HepG2 (cell line): ENCODE measurements around the gene LRRC45. TPM values are rescaled to one million over a fixed set of nuclear protein-coding genes. Genes with fewer than 3 reads are reported as not detected.
A peak's percentile ranks its signal among the peaks of the same experiment; 100 is the strongest.

ENCODE experiments used
- HMG20A ChIP-seq: IDR thresholded peaks from 2 replicates; pipeline ENCODE4 v1.6.1; 2016; ENCODE audit warnings: borderline replicate concordance
- HNRNPK ChIP-seq: fragments of 200-400 bp; formaldehyde crosslinking; IDR thresholded peaks from 2 replicates; pipeline ENCODE4 v1.6.1; 2018; ENCODE audit warnings: low read length, low read depth, moderate library complexity, mild to moderate bottlenecking; ENCODE audit not compliant: poor library complexity, severe bottlenecking
- PAF1 ChIP-seq: IDR thresholded peaks from 2 replicates; pipeline ENCODE4 v1.6.1; 2016; ENCODE audit warnings: missing genetic modification reagents, missing compliant biosample characterization
- SMC3 ChIP-seq: IDR thresholded peaks from 2 replicates; pipeline ENCODE4 v1.6.1; 2011; ENCODE audit warnings: low read length, improper control_type of control experiment
- ZNF224 ChIP-seq: sonication (generic); formaldehyde crosslinking; IDR thresholded peaks from 2 replicates; pipeline ENCODE4 v1.5.0; 2020; ENCODE audit warnings: mild to moderate bottlenecking, missing genetic modification reagents
- ZNF512B ChIP-seq: sonication (generic); formaldehyde crosslinking; IDR thresholded peaks from 2 replicates; pipeline ENCODE4 v1.5.1; 2020; ENCODE audit warnings: missing genetic modification reagents, mild to moderate bottlenecking, borderline replicate concordance
- ZNF629 ChIP-seq: sonication (generic); formaldehyde crosslinking; conservative IDR thresholded peaks from 2 replicates; pipeline ENCODE4 v1.5.0; 2020; ENCODE audit warnings: missing genetic modification reagents
- ZNF7 ChIP-seq: IDR thresholded peaks from 2 replicates; pipeline ENCODE4 v1.6.1; 2016; ENCODE audit warnings: missing biosample characterization, missing genetic modification reagents
- ZNF709 ChIP-seq: sonication (generic); formaldehyde crosslinking; IDR thresholded peaks from 2 replicates; pipeline ENCODE4 v1.5.0; 2020; ENCODE audit warnings: mild to moderate bottlenecking, missing genetic modification reagents
- polyA plus RNA-seq, 8 experiments: library from polyadenylated mRNA; depleted of rRNA in 3 of 8; stranded (reverse) in 7 of 8; unstranded in 1 of 8; fragments of >200 nt; fragmentation: Illumina TruSeq in 4 of 8; extraction: Trizol in 4 of 8; gene quantifications; 2 replicates each; pipeline versions ENCODE4 v1.2.1 to v1.2.3, GENCODE V29; 2011 to 2016; ENCODE audit warnings: low read depth in 4 of 8, missing spikeins in 1 of 8, mixed read lengths in 1 of 8; ENCODE audit not compliant: insufficient read depth in 1 of 8
- total RNA-seq, 5 experiments: library from RNA; depleted of rRNA; stranded (reverse); fragments of >200 nt; fragmentation: Illumina TruSeq; extraction: Trizol; gene quantifications; 2 replicates each; pipeline ENCODE4 v1.2.3, GENCODE V29; 2016; ENCODE audit warnings: low read depth in 1 of 5
- TF ChIP-seq, protein P1 (sequence below): sonication (generic); formaldehyde crosslinking; IDR thresholded peaks from 2 replicates; pipeline ENCODE4 v1.4.0; 2020; ENCODE audit warnings: missing genetic modification reagents
- TF ChIP-seq, protein P2 (sequence below): sonication (generic); formaldehyde crosslinking; IDR thresholded peaks from 2 replicates; pipeline ENCODE4 v1.4.0; 2020; ENCODE audit warnings: missing genetic modification reagents, borderline replicate concordance
- TF ChIP-seq, protein P3 (sequence below): sonication (generic); formaldehyde crosslinking; IDR thresholded peaks from 2 replicates; pipeline ENCODE4 v1.4.0; 2020; ENCODE audit warnings: missing genetic modification reagents
- TF ChIP-seq, protein P4 (sequence below): fragments of 450-650 bp; IDR thresholded peaks from 2 replicates; pipeline ENCODE4 v1.6.1; 2017; ENCODE audit warnings: mild to moderate bottlenecking

Gene LRRC45
- total and polyA plus RNA-seq, 2 of the 13 experiments (the other 11 are each of a cell fraction or from before 2014, with no cell fraction given) = 11.6 to 48.1 TPM

GRCh38 chr17:81994593-81995462, 28.3 kb upstream of the LRRC45 start (continued):
- TF ChIP-seq, protein P1, sequence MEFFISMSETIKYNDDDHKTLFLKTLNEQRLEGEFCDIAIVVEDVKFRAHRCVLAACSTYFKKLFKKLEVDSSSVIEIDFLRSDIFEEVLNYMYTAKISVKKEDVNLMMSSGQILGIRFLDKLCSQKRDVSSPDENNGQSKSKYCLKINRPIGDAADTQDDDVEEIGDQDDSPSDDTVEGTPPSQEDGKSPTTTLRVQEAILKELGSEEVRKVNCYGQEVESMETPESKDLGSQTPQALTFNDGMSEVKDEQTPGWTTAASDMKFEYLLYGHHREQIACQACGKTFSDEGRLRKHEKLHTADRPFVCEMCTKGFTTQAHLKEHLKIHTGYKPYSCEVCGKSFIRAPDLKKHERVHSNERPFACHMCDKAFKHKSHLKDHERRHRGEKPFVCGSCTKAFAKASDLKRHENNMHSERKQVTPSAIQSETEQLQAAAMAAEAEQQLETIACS (CRISPR knock-in tag) = no peak; the same call in 1 of the 2 replicates
- TF ChIP-seq HNRNPK (no peak), ZNF7 (CRISPR knock-in tag) (no peak), ZNF709 (CRISPR knock-in tag) (no peak), PAF1 (0 out of 2 replicates have a peak, but pooled peaks have one; percentile 38), ZNF629 (CRISPR knock-in tag) (peak; percentile 19; the same call in 1 of the 2 replicates), ZNF224 (CRISPR knock-in tag) (no peak), SMC3 (peak; percentile 22; the same call in 1 of the 2 replicates), ZNF512B (CRISPR knock-in tag) (no peak), HMG20A (CRISPR knock-in tag) (peak; percentile 72; the same call in 1 of the 2 replicates)
- TF ChIP-seq, protein P2, sequence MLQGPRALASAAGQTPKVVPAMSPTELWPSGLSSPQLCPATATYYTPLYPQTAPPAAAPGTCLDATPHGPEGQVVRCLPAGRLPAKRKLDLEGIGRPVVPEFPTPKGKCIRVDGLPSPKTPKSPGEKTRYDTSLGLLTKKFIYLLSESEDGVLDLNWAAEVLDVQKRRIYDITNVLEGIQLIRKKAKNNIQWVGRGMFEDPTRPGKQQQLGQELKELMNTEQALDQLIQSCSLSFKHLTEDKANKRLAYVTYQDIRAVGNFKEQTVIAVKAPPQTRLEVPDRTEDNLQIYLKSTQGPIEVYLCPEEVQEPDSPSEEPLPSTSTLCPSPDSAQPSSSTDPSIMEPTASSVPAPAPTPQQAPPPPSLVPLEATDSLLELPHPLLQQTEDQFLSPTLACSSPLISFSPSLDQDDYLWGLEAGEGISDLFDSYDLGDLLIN (CRISPR knock-in tag) = peak; percentile 46; the same call in 1 of the 2 replicates
- TF ChIP-seq, protein P3, sequence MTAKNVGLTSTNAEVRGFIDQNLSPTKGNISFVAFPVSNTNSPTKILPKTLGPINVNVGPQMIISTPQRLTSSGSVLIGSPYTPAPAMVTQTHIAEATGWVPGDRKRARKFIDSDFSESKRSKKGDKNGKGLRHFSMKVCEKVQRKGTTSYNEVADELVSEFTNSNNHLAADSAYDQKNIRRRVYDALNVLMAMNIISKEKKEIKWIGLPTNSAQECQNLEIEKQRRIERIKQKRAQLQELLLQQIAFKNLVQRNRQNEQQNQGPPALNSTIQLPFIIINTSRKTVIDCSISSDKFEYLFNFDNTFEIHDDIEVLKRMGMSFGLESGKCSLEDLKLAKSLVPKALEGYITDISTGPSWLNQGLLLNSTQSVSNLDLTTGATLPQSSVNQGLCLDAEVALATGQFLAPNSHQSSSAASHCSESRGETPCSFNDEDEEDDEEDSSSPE (CRISPR knock-in tag) = peak; percentile 53
- TF ChIP-seq, protein P4, sequence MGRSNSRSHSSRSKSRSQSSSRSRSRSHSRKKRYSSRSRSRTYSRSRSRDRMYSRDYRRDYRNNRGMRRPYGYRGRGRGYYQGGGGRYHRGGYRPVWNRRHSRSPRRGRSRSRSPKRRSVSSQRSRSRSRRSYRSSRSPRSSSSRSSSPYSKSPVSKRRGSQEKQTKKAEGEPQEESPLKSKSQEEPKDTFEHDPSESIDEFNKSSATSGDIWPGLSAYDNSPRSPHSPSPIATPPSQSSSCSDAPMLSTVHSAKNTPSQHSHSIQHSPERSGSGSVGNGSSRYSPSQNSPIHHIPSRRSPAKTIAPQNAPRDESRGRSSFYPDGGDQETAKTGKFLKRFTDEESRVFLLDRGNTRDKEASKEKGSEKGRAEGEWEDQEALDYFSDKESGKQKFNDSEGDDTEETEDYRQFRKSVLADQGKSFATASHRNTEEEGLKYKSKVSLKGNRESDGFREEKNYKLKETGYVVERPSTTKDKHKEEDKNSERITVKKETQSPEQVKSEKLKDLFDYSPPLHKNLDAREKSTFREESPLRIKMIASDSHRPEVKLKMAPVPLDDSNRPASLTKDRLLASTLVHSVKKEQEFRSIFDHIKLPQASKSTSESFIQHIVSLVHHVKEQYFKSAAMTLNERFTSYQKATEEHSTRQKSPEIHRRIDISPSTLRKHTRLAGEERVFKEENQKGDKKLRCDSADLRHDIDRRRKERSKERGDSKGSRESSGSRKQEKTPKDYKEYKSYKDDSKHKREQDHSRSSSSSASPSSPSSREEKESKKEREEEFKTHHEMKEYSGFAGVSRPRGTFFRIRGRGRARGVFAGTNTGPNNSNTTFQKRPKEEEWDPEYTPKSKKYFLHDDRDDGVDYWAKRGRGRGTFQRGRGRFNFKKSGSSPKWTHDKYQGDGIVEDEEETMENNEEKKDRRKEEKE = no peak
